Fibroblast of skin of scalp (primary cell): ENCODE data around the gene DNAJC17.

ENCODE experiments used
- DNase-seq: peaks from one replicate; pipeline ENCODE4 v3.0.0-alpha.2; 2013

Gene DNAJC17

DNA sequence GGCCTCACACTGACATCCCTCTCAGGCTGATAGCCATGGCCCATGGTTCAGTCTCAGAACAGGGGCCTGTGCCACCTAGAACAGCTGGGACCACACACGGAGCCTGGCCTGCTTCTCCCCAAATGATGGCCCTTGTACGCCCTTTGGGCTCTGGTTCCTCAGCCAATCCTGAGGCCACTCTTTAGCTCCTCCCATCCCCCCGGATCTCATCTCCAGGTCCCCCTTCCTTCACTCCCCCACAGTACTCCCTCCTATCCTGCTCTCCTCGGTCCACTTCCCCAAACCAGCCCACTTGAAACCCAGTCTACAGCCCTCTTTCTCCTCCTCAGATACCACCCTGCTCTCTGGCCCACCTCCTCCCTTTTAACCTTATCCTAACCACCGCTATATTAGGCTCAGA is 18.2 kb downstream of the DNAJC17 start:
- no peak for DNase-seq

DNA sequence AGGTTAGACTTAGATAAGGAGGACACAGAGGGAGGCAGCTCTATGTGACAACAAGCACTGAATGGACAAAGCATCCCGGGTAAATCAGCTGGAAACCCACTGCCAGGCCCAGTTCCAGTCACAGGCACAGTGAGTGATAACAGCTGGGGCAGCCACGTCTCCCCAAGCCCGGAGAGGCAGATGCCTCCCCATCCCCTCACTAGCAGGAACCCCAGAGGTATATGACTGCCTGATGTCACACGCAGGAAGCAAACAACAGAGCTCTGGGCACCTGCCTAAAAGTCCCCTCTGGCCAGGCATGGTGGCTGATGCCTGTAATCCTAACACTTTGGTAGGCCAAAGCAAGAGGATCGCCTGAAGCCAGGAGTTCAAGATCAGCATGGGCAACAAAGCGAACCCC is 19.3 kb downstream of the DNAJC17 start:
- DNase-seq, result no peak

DNA sequence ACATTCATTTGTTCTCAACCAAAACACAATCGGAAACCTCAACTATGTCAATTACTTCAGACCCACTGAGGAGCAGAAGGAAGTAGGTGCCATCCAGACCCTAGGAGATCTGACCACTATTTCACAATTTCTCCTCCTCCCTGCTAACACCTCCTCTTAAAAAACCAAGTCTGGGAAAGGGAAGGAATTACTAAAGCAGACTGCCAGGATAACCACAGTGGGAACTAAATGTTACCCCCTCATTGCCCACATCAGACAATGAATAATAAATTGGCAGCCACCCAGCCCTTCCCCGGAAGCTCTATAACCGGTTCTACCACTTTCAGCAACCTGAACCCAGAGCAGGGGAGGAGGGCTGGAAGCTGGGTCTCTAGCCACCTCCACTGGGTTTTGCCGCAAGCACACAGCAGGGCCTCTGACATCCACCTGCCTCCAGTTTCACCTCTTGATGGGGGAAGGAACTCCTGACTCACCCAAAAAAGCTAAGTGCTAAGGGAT is 19.9 kb downstream of the DNAJC17 start:
- DNase-seq, result peak; percentile 67

DNA sequence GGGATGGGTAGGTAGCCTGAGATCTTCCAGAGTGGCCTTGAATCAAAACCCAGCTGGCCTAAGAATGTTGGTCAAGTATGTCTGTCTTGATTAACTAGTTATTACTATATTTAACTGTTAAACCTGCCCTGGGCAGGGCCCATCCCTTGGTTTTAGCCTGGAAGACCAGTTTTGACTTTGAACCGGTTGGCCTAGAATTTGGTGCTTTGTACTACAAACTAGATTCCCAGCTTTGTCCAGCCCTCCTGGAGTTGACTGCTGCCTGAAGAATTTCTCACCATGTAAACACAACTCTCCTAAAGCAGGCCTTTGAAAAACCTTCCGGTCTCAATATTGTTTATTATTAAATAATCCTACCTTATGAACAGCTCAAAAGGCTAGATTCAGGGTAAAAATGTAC is 21.5 kb downstream of the DNAJC17 start:
- DNase-seq, result no peak

DNA sequence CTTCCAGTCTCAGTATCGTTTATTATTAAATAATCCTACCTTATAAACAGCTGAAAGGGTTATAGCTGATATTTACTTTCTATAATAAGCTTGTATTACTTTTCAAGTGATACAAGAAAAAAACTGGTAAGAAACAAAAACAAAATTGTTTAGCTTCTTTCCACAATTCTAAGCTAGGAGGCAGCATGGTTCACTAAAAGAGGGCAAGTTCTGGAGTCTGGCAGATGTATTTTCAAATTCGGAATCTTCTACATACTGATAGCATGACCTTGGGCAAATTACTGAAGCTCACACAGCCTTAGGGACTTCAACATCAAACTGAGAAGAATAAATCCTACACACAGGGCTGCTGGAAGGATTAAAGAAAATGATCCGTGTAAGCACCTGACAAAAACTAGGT is 22.1 kb downstream of the DNAJC17 start:
- DNase-seq, result no peak

DNA sequence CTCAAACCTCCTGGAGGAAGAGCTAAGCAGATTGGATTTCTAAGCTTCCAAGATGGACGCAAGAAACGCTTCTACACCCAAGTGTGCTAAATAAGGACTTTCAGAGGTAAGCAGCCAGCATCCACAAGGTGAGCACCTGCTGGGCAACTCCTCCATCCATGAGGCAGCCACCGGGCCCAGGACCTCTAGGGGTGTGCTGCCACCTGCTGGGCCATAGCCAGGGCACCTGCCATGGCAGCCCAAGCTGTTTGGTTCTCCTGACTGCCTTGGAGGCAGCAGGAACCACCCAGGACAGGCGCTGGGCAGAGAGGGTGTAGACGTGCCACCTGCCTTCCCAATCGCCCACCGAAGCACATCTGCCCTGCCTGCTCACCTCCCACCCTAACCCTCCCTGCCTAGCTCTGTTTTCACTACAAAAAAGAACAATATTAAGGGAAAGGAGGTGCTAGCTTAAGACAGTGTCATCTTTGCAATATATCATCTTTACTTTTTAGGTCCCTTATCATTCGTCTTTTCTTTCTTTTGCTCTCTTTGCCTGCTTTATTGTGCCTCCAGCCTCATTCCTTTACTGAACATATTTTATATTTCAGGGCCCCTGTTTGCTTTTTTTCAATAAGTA is 24.6 kb downstream of the DNAJC17 start:
- no peak for DNase-seq

DNA sequence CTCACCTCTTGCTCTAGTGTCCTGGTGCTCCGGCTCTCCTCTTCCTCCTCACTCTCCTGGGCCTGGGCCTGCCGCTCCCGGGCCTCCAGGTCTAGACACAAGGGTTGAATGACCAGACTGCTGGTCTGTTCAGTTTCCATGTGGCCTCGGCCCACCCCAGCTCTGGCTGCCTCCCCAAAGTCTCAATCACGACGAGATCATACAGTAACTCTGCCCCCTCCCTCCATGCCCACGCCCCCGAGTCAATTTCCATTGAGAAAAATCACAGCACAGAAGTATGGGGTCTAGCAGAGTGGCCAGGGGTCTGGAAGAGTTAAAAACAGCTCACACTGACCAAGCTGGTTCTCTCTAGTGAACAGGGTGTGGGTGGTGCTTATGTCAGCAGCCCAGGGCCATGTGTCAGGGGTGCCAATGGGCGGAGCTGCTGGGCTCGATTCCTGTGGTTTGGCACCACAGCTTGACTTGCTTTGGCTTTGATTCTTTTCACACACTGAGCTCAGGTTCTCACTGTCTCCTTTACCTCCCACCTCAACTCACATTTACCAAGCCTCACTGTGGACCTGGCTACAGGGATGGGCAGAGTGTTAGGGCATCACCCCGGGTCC is 30.6 kb downstream of the DNAJC17 start:
- DNase-seq, result peak; percentile 34

DNA sequence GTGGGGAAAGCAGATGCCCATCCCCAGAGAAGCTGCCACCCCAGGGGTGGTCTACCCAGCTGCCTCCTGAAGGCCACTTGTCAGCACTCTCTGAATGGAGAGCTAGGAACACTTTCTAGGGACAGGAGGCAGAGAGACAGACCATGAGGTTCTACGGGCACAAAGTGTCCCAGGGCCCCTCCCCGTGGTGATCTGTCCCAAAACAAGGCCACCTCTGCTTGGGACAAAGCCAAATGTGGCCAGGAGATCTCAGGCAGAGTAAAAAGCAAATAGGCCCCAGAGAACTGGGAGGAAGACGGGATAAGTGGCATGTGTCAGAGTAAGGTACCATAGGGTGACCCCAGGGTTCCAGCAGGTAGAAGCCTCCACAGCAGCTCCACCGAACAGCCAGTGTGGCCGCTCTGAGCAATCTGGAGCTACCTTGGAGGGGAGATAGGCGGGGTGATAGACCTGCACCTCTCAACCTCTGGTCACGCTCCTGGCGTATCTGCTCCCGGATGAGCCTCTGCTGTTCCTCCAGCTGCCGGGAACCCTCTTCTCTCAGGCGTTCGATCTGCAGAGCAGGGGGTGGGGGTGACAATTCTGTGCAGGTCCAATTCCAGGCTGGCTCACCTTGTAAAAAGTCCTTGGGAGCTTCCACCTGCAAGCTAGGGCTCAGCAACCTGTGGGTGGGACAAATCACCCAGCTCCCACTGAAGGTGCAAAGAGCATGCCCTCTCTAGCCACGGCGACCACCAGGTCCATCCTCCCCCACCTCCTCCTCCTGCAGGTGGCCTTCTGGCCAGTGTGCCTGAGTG is 31.3 kb downstream of the DNAJC17 start:
- no peak for DNase-seq

DNA sequence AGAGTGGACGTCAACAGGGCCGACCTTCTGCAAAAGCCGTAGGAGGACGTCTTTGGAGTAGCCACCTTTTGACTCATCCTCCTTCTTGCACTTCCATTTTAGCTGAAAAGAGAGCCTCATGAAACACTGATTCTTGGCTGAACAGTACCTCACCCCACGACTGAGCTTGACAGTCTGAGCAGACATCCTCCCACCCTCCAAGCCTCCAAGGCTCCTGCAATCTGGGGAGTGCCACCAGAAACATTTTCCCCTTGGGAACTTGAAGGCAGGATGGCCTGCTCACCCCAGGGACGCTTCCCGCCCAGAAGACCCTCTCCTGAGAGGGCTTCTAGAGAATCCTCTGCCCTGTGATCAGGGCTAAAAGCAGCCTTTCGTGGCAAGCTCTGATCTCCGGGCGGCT is 32.3 kb downstream of the DNAJC17 start:
- no peak for DNase-seq

DNA sequence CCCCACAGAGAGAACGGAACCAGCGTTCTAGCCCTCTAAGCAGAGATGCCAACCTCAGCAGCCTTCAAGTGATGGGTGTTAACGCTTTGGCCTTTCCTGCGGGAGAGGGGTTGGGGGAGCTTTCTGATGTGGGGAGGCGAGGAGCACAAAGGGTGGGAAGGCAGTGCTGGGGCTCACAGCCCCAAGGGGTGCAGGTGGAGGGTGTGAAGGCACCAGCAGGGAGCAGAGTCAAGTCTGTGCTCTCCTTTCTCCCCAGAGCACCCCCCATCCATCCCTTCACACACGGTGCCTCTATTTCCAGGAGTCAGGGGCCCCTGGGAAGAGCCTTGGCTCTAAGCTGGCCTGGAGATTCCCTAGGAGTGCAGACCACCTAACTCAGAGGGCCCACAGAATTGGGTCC is 33.4 kb downstream of the DNAJC17 start:
- no peak for DNase-seq

DNA sequence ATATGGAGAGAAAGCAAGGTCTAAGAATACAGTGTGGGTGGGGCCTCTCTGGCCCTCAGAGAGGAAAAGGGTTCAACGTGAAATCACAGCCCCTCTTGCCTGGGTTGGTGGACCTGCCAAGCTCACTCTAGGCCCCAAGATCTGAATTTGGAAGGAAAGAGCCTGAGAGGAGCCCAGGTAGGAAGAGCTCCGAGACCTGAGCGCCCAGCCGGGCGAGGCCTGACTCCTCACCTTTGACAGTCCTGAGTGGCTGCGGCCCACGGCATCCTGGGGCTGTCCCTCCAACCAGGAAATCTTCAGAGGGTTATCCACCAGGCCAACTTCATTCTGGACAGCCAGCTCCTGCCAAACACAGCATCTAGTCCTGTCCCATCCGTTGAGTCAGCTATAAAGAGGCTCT is 33.8 kb downstream of the DNAJC17 start:
- no peak for DNase-seq

DNA sequence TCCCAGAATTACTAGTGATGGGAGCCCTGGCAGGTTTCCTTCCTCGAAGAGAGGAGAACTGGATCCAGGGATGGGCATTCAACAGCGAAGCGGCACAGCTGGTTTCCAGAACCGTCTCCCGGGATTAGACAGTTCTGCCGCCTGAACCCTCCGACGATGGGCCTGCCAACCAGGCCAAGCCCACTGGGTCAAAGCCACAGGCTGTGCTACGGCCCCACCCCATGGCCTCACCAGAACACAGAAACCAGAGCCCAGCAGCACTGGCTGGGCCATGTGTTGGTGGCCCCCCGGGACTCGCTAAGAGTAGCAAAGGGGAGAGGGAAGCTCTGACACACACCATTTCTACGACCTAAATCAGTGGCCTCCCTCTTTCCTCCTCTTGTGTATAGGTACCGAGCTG is 35.3 kb downstream of the DNAJC17 start:
- no peak for DNase-seq

DNA sequence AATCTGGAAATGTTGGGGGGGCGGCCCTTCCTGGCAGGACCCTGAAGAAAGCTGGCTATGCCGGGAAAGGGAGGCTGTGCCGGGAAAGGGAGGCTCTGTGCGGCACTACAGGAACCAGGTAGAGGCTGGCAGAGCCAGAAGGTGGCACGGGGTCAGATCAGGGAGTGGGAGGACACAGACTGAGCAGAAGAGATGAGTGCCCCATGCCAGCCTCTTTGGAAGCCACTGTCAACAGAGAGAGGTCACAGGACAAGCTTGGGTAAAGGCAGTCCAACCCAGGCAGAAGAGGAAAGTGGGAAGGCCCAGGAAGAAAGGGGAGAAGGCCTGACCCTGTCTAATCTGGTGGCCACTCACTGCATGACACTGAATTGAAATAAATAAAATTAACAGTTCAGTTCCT is 36.0 kb downstream of the DNAJC17 start:
- DNase-seq, result no peak

DNA sequence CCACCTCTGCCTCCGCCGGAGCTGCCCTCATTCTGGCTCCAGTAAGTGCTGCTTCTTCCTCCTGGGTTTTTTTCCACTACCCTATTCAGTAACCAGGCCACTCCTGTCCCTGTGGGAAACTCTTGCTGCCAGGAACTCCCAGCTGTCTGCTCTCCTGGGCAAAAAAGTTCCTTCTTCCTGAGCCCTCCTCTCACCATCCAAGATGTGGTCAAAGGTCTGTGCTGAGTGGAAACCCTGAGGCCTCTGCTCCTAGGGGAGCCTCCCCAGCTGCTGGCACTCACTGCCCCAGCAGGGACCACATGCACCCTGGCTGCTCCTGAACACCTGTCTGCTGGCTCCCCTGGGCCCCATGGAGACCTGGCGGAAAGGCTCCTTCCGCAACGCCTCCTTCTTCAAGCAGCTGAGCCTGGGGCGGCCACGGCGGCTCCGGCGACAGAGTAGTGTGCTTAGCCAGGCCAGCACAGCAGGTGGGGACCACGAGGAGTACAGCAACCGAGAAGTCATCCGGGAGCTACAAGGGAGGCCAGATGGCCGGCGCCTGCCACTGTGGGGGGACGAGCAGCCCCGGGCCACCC is 37.0 kb downstream of the DNAJC17 start:
- DNase-seq, result no peak

DNA sequence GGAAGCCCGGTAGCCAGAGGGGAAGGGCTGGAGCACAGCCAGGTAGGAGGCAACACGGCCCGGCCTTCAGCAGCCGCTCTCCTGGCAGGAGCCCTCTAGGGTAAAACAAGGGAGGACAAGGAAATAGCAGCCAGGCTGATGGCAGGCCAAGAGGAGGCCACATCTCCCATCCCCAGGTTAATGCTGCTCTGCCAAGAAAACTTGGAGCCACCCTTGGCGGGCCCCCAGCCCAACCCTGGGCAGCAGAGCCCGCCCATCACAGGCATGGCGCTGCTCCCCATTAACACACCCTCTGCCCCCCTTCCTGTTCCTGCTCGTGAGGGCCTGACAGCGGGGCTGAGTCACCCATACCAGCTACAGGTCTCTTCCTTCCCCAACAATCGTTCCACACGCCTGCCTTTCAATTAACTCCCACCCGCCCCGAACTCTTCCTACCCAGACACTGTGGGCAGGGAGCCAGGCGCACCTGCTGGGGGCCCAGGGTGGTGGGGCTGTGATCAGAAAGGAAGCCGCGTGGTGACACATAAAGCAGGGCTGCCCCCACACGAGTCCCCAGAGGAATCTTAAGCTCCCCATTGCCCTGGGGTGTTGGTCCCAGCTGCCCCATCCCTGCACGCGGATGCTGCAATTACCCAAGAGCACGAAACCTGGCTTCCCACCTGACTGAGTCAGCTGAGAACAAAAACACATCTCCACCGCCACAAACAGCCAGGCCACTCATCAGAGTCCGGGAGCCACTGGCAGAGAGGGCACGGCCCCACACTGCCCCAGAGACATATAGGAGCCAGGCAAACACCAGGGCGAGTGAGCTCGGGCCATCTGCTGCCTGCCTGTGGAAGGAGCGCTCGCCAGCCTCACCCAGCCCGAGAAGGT is 37.8 kb downstream of the DNAJC17 start, which contains the start of gene C15orf62:
C15orf62 (plus strand) TSS at position 707 of the 873 bp plus-strand sequence. CDS start 516 bp downstream, outside the sequence.
- no peak for DNase-seq

DNA sequence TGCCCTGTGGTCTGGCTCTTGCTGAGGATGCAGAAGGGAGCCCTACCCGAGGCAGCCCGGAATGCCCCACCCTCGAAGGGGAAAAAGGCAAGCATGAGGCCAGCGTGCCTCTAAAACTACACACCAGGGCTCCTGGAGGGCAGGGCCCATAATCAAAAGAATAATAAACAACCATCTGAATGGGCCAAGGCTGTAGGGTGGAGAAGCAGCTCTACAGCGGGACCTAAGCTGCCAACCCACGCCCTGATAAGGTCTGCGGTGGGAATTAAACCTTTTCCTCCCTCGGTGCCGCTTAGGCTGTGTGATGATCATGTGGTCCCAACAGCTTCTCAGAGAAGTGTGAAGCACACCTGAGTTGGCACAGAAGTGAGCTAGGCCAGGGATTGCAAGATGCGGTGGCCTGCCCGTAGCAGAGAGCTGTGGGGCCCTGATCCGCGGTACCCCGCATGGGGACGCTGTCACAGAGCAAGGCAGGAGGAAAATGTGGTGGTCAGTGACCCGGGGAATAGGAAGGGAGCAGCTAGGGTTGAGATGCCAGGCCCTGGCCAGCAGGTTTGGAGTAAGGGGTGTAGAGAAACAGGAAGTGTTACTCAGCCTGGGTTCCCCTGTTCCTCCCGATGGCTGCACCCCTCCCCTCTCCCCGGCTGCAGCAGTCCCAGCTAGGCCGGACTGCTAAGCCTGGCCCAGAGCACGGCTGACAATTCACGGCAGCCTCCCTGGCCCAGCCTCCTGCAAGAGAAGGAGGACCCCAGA is 38.6 kb downstream of the DNAJC17 start:
- DNase-seq, result no peak

DNA sequence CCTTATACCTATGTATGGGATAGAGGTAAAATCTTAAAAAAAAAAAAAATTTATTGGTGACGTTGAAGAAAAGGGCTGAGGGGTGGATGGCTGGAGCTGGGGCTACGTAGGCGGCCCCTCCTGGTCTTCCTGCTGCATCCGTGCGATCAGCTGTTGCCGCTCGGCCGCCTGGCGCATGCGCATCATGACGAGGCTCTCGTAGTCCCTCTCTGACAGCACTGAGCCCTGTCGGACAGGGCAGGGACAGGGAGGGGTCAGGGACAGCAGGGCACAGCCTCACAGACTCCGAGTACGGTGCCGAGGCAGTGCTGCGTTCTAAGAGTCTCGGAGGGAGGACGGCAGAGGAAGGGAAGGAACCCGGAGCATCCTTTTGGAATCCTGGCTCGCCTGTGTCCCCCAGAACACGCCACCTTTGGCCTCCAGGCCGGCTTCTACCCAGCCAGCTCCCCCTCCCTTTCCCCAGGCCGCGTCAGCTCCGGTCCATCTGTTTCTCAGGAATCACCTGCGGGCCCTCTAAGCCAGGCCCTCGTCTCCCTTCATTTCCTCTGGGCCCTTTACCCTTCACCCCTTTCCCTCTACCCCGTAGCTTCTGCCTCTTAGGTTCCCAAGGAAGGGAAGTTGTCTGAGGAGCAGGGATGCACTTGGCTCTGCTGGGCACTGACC is 39.3 kb downstream of the DNAJC17 start:
- DNase-seq, result no peak

DNA sequence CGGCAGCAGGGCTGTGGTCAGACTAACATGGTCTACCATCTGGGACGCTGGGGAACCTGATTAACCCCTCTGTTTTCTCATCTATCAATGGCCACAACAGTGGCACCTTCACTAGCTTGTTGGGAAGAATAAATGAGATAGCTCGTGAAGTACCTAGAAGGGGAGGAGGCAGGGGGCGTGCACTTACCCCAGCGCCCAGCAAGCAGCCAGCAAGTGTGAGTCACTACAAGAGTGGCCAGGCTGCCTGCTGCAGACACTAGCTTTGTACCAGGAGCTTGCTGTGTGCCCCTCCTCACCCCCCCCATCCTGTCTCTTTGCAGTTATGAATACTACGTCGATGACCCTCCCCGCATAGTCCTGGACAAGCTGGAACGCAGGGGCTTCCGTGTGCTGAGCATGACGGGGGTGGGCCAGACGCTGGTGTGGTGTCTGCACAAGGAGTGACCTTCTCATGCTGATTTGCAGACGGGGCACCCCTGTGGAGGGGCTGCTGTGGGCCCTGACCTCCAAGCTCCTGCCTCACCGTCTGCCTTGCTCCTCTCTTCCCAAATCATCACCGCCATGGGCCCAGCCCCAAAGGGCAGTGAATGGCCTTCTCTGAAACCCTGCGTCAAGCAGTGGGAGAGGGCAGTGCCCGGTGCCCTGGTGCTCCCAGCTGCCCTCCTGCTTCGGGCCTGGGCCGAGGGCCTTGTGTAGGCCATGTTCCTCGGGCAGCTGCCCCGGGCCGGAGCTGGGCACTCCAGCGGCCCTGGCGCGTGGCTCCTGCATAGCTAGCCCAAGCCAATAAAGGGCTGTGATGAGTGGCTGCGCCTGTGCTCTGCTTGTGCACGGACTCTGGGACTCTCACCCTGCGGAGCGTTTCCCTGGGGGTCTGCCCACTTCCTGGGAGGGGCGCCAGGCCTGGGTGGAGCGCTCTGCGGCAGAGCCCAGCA is 40.1 kb downstream of the DNAJC17 start:
- no peak for DNase-seq

DNA sequence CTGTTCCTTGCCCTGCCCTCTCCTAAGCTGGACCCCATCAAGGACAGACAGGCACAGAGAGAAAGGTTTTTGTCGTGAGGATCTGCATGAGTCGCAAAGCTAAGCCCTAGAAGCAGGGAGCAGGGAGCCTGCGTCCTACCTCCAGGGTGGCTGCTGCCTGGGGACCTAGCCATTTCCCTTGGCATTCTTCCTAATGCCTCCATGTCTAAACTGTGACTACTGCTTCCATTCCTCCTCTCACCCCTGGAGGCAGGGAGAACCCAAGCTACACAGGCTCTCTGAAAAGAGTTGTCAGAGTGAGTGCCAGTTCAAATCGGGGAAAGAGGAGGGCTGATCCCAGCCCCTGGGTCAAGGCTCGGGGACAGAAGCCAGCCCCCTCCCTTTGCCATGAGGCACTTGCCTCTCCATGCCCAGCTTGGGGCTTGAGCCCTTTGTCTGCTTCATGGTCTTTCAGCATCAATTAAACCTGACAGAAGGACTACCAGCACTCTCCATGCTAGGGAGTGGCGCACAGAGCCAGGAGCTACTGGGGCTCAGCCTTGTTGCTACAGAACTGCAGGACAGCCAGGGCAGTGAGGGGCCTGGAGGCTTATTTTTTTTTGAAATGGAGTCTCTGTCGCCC is 41.0 kb downstream of the DNAJC17 start:
- peak; percentile 54 for DNase-seq
